ENCODE data around the gene GAL3ST3.

The GAL3ST3 gene

DNA sequence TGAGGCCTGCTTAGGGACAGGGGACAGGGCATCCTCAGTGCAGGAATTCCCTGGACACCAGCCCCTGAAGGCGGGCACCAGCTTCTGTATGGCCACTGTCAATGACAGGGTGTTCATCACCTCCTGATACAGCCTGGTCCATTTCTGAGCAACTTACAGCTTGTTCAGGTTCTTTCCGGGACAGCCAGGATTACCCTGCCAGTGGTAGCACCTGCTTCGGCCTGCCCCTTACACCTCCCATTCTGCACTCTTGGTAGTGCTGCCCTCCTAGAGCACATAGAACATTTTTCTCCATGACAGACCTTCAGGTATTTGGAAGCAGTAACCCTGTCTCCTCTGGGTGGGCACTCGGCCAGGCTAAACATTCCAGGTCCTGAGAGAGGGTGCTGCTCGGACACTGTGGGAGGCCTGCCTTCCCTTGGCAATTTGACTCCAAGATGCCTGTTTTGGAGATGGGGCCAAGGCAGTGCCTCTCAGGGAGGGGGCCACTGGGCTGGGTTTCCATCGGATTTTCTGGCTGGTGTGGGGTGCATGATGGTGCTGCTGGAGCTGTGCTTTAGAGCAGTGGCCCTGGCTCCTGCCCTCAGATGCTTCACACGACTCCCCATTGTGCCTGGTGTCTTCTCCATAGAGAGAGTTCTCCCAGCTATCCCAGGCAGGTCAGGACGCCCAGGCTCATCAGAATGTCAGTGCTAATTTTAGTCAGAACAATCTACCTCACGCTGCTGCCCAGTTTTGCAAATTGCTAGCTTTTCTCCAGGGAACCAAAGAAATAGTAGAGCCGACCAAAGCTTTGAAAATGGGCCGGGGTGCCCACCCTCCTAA, 1.2 kb downstream of the GAL3ST3 start:
- TF ChIP-seq, protein P1, sequence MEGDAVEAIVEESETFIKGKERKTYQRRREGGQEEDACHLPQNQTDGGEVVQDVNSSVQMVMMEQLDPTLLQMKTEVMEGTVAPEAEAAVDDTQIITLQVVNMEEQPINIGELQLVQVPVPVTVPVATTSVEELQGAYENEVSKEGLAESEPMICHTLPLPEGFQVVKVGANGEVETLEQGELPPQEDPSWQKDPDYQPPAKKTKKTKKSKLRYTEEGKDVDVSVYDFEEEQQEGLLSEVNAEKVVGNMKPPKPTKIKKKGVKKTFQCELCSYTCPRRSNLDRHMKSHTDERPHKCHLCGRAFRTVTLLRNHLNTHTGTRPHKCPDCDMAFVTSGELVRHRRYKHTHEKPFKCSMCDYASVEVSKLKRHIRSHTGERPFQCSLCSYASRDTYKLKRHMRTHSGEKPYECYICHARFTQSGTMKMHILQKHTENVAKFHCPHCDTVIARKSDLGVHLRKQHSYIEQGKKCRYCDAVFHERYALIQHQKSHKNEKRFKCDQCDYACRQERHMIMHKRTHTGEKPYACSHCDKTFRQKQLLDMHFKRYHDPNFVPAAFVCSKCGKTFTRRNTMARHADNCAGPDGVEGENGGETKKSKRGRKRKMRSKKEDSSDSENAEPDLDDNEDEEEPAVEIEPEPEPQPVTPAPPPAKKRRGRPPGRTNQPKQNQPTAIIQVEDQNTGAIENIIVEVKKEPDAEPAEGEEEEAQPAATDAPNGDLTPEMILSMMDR (IDR thresholded peaks at IDR 0.05), result no peak

DNA sequence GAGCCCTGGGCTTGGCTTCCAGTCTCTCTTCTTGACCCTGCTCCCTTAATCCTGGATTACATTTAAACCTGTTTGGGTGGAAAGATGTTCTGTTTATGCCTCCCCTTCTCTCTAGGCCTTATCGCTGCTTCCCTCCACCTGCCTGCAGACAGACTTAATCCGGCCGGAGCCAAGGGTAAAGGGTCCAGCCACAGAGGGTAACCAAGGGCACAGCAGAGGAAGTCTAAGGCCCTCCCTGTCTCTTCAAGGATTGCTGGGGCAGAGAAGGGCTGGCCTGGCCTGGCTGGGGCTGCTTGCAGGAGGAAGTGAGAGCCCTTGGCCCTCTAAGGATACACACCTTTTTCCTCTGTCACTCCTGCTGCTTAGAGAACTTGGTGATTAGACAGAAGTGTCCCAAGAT, 2.1 kb downstream of the GAL3ST3 start:
- TF ChIP-seq, protein P1 (IDR thresholded peaks at IDR 0.05), result no peak

DNA sequence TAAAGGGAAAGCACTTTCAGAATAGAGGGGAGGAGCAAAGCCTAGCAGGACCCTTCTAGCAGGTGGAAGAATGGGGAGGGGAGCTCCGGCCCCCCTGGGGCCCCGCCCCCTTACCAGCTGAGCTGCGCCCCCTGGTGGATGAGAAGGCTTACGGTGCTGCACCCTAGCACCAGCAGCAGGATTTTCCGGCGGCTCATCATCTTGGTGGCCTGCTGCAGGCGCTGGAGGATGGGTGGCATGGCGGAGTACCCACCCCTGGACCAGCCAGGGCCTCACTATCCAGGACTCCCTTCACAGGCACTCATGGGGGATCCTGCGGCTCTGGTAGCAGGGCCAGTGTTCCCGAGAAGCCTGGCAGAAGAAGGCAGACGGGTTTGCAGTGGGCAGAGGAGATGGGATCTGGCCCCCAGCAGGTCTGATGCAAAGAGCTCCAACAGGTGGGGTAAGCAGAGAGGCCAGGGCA, 3.8 kb downstream of the GAL3ST3 start:
- TF ChIP-seq, protein P1 (IDR thresholded peaks at IDR 0.05), result peak; percentile 97

DNA sequence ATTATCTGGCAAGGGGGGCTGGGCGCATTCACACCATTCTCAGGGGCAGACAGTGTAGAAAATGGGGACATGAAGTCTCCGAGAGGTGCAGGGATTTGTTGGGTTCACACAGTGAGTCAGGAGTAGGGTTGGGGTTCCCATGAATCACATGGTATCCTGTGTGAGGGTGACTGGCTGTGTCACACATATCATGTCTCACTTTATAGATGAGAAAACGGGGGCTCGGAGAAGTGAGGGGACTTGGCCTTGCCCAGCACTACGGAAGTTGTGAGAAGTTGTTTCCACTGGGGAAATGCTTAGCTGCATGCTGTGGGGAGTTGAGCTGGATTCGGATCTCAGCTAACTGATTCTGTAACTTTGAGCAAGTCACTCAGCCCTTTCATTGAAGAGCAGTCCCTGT, 4.2 kb downstream of the GAL3ST3 start:
- TF ChIP-seq, protein P1 (IDR thresholded peaks at IDR 0.05), result no peak

DNA sequence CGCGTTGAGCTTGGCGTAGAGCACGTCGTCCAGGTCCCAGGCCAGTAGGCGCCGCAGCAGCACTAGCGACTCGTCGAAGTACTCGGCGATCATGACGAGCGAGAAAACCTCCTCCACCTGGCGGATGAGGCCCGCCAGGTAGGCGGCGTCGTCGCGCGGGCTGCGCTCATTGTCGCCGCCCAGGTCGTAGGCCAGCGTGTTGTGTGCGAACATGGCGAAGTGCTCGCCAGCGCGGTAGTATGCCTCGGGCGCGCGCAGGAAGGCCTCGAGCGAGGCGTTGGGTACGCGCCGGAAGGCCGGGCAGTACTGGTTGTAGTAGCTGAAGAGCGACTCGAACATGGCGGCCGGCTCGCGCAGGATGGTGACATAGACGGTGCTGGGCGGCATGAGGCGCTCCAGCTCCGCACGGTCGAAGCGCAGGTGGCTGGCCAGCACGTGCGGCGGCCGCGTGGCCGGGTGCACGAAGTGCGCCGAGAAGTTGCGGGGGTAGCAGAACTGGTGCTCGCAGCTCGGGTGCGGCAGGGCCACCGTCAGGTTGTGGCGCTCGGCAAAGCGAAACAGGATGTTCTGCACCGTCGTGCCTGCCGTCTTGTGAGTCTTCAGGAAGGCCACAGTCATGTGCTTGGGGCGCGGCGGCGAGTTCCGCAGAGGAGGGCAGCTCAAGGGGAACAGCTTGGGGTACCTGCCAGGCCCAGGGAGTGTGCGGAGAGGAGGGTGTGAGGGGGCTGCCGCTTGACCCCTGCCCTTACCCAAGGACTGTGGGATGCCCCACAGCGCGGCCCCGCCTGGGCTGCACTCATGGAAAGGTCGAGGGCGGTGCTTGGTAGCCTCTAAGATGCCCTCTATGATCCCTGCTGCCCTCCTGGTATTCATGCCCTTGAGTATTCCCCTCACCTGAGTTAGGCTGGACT, 5.7 kb downstream of the GAL3ST3 start:
- TF ChIP-seq, protein P1 (IDR thresholded peaks at IDR 0.05), result no peak

DNA sequence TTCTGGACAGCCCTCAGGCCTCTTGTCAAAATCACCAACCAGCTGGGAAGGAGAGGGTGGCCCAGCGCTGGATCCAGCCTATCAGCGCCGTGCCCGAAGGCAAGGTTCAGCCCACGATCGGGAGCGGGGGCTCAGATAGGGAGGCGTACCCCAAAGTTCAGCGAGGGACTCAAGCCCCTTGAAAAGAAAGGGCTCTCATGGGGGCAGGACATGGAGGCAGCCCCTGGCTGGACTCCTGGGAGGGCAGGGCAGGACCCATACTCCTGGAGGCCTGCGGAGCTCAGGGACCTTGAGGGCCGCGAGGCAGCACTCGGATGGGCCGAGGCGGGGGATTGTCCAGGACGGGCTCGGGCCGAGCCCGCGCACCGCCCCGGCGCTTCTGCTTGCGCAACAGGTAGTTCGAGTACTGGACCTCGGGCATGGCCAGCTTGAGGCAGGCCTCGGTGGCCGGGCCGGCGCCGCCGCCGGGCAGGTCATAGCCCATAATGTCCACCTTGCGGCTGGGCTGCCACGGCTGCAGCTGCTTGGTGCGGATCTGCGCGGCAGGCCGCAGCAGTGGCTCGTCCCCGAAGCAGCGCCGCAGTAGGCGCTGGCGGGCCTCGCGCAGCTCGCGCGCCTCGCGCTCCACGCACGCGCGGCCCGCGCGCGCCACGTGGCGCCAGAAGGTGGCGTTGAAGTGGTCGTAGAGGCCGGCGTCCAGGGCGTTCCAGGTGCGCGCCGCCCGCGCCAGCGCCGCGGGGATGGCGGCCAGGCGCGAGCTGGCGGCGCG, 6.5 kb downstream of the GAL3ST3 start:
- TF ChIP-seq, protein P1 (IDR thresholded peaks at IDR 0.05), result no peak

DNA sequence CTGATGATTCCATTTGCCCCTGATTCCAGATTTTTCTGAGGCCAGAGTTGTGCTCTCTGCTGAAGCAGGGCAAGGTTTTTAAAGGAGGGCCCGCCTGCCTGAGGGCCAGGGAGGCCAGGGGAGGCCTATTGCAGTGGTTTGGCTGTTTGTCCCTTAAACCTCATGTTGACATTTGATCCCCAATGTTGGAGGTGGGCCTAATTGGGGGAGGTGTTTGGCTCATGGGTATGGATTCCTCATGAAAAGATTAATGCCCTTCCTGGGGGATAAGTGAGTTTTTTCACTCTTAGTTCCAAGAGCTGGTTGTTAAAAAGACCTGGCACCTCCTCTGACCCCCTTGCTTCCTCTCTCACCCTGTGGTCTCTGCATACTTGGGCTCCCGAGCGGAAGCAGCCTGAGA, 9.2 kb downstream of the GAL3ST3 start:
- TF ChIP-seq, protein P1 (IDR thresholded peaks at IDR 0.05), result no peak

Data from LNCAP (cell line).